Activated T-cell treated with anti-CD3 and anti-CD28 coated beads for 24 hours (primary cell): Measurements from ENCODE around the gene CCNI.
A peak's percentile ranks its signal among the peaks of the same experiment; 100 is the strongest.
"Not testable (repeated sequence)": the region's sequence is repeated elsewhere in the genome, so short reads cannot be mapped to it uniquely, and the experiment has no call there.

Source experiments
- DNase-seq: peaks from one replicate; pipeline ENCODE4 v3.0.0-alpha.2; 2020; ENCODE audit warnings: low read depth

The CCNI gene

GRCh38 chr4:77075869-77076799, at the start of gene CCNI:
CCNI (minus strand) TSS chr4:77075989; CDS start chr4:77066362, 9,627 bp downstream.
- DNase-seq, result peak; percentile 89

- DNase-seq, result no peak
These were observed 48.8 kb upstream of the CCNI start for GRCh38 chr4:77124576-77124975.

GRCh38 chr4:77123411-77123810, 47.6 kb upstream of the CCNI start:
- DNase-seq, result no peak

- DNase-seq, result no peak
These were observed 46.9 kb upstream of the CCNI start for GRCh38 chr4:77122656-77123055.

- no peak for DNase-seq
These were observed 46.0 kb upstream of the CCNI start for GRCh38 chr4:77121736-77122240.

GRCh38 chr4:77120886-77121508, 45.2 kb upstream of the CCNI start:
- DNase-seq, result no peak

- DNase-seq, result no peak
These were observed 41.9 kb upstream of the CCNI start for GRCh38 chr4:77117721-77118120.

GRCh38 chr4:77113069-77113468, 37.3 kb upstream of the CCNI start:
- DNase-seq, result no peak

GRCh38 chr4:77110730-77111129, 34.9 kb upstream of the CCNI start:
- no peak for DNase-seq

- DNase-seq, result no peak
These were observed 29.2 kb upstream of the CCNI start for GRCh38 chr4:77104791-77105540.

- no peak for DNase-seq
These were observed 28.6 kb upstream of the CCNI start for GRCh38 chr4:77104388-77104787.

GRCh38 chr4:77100234-77100633, 24.4 kb upstream of the CCNI start:
- DNase-seq, result no peak

- no peak for DNase-seq
These were observed 21.8 kb upstream of the CCNI start for GRCh38 chr4:77097611-77098010.

- peak; percentile 57 for DNase-seq
These were observed 19.5 kb upstream of the CCNI start for GRCh38 chr4:77095101-77095821.

GRCh38 chr4:77094496-77094895, 18.7 kb upstream of the CCNI start:
- DNase-seq, result no peak

- no peak for DNase-seq
These were observed 17.6 kb upstream of the CCNI start for GRCh38 chr4:77093401-77093800.

GRCh38 chr4:77092975-77093374, 17.2 kb upstream of the CCNI start:
- no peak for DNase-seq

GRCh38 chr4:77089866-77090265, 14.1 kb upstream of the CCNI start:
- DNase-seq, result no peak

- DNase-seq, result not testable (repeated sequence)
These were observed 11.2 kb upstream of the CCNI start for GRCh38 chr4:77087027-77087426.

GRCh38 chr4:77084019-77084639, 8.3 kb upstream of the CCNI start:
- no peak for DNase-seq

GRCh38 chr4:77082886-77083608, 7.3 kb upstream of the CCNI start:
- DNase-seq, result no peak
